Astrocyte (in vitro differentiated cells and primary cell): ENCODE data around the gene PDPK1. TPM values are rescaled to one million over a fixed set of nuclear protein-coding genes. Genes with fewer than 3 reads are reported as not detected.

Source experiments
- DNase-seq: peaks from one replicate; pipeline ENCODE4 v3.0.0-alpha.2; 2010; ENCODE audit warnings: low read depth
- FAIRE-seq: peaks from 2 replicates; lab custom pipeline; 2011; peaks lifted over from hg19 to GRCh38; lab: Jason Lieb, UNC
- H2AFZ ChIP-seq: 2 replicates; pipeline ENCODE4 v1.6.0; 2012; ENCODE audit warnings: low read depth, low read length, inconsistent platforms
- H3K27ac ChIP-seq: 2 replicates; pipeline ENCODE4 v1.5.1; 2011; ENCODE audit warnings: low read depth, low read length, inconsistent platforms
- H3K27me3 ChIP-seq: 2 replicates; pipeline ENCODE4 v1.6.0; 2011; ENCODE audit warnings: low read length, inconsistent platforms; ENCODE audit not compliant: insufficient read depth
- H3K36me3 ChIP-seq: 2 replicates; pipeline ENCODE4 v1.5.1; 2011; ENCODE audit warnings: low read length, inconsistent platforms; ENCODE audit not compliant: insufficient read depth
- H3K4me1 ChIP-seq: 2 replicates; pipeline ENCODE4 v1.5.1; 2011; ENCODE audit warnings: low read length, inconsistent platforms; ENCODE audit not compliant: insufficient read depth
- H3K4me2 ChIP-seq: 2 replicates; pipeline ENCODE4 v1.6.0; 2012; ENCODE audit warnings: low read length, inconsistent platforms
- H3K4me3 ChIP-seq: 2 replicates; pipeline ENCODE4 v1.5.1; 2011; ENCODE audit warnings: low read depth, mild to moderate bottlenecking, low read length, inconsistent platforms; ENCODE audit not compliant: insufficient read depth
- H3K79me2 ChIP-seq: 2 replicates; pipeline ENCODE4 v1.6.0; 2012; ENCODE audit warnings: mild to moderate bottlenecking, low read length, inconsistent platforms; ENCODE audit not compliant: insufficient read depth
- H3K9ac ChIP-seq: 2 replicates; pipeline ENCODE4 v1.6.0; 2012; ENCODE audit warnings: mild to moderate bottlenecking, low read length, inconsistent platforms
- H3K9me3 ChIP-seq: 2 replicates; pipeline ENCODE4 v1.5.1; 2012; ENCODE audit warnings: low read depth, mild to moderate bottlenecking, low read length, inconsistent platforms; ENCODE audit not compliant: insufficient read depth
- H4K20me1 ChIP-seq: 2 replicates; pipeline ENCODE4 v1.6.0; 2012; ENCODE audit warnings: low read length, inconsistent platforms; ENCODE audit not compliant: insufficient read depth
- H3K27ac Mint-ChIP-seq: one replicate; pipeline ENCODE4 v1.8.0; 2021; ENCODE audit warnings: mild to moderate bottlenecking, mixed read lengths; ENCODE audit not compliant: unreplicated experiment
- H3K27me3 Mint-ChIP-seq: one replicate; pipeline ENCODE4 v1.8.0; 2021; ENCODE audit warnings: low read depth, mixed read lengths; ENCODE audit not compliant: unreplicated experiment
- H3K36me3 Mint-ChIP-seq: one replicate; pipeline ENCODE4 v1.8.0; 2021; ENCODE audit warnings: low read depth, mixed read lengths; ENCODE audit not compliant: unreplicated experiment
- H3K4me1 Mint-ChIP-seq: one replicate; pipeline ENCODE4 v1.8.0; 2021; ENCODE audit warnings: low read depth, mixed read lengths; ENCODE audit not compliant: unreplicated experiment
- H3K4me3 Mint-ChIP-seq: one replicate; pipeline ENCODE4 v1.8.0; 2021; ENCODE audit warnings: mild to moderate bottlenecking, moderate library complexity, mixed read lengths; ENCODE audit not compliant: unreplicated experiment
- H3K9me3 Mint-ChIP-seq: one replicate; pipeline ENCODE4 v1.8.0; 2021; ENCODE audit warnings: mild to moderate bottlenecking, mixed read lengths; ENCODE audit not compliant: unreplicated experiment
- EZH2 ChIP-seq: IDR thresholded peaks from 2 replicates; pipeline ENCODE4 v1.6.1; 2012; ENCODE audit warnings: mild to moderate bottlenecking, low read length, inconsistent platforms; ENCODE audit not compliant: insufficient read depth
- total RNA-seq: library from RNA; stranded (reverse); gene quantifications from 2 replicates; pipeline ENCODE4 v1.2.1, GENCODE V29; 2021
- TF ChIP-seq, protein P1 (sequence below): IDR thresholded peaks from 2 replicates; pipeline ENCODE4 v1.5.1; 2011; ENCODE audit warnings: low read depth, mild to moderate bottlenecking, inconsistent platforms, low read length, moderate library complexity; ENCODE audit not compliant: insufficient read depth

Gene PDPK1
- total RNA-seq, 1 donor from 2014 or later: 48.1 TPM

DNA sequence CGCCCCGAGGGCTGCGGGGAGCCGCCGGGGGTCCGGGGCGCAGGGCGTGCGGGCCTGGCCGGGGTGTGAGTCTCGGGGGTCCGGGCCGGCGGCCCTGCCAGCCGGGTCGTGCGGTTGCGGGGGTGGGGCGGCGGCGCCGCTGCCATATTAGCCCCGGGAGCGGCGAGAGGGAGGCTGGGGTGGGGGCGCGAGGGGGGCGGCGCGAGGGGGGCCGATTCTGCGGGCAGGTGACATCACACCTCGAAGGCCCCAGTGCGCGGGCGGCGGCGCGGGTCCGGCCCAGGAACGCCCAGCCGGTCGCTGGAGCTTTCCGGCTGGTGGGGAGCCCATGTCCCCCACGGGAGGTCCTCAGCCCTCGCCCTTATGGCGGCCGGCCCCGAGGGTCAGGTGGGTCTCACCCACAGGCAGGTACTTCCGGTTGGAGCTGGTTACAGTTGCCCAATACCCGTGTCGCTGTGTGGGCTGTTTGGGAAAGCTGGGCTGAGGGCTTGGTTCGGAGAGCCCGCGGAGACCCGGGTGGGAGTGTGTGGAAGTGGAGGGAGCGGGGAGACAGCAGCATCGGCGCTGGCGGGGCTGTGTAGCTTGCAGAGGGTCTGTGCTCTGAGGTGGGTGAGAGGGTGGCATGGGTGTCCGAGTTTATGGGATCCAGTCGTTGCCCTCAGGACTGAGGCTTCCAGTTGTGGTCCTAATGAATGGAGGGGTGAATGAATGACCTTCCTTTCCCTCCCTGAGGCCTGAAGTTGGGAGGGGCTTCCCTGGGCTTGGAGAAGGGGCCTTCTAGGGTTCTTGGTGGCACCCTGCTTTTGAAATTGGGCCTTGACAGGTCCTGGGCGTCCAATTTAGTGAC lies 23.3 kb upstream of the PDPK1 start:
- Histone ChIP-seq H4K20me1 (peaks cover 52% of the 10 kb centered on the region), H3K9ac (peak overlapping the region; percentile 95), H3K27me3 (no peaks in the 10 kb centered on the region), H3K79me2 (peaks cover 55% of the 10 kb centered on the region), H3K4me1 (peaks cover 42% of the 10 kb centered on the region), H3K27ac (peak overlapping the region; percentile 82), H3K4me2 (peak overlapping the region; percentile 99), H3K4me3 (peak overlapping the region; percentile 88), H2AFZ (no peak overlapping the region), H3K9me3 (no peaks in the 10 kb centered on the region), H3K36me3 (peaks cover under 1% of the 10 kb centered on the region)
- TF ChIP-seq, protein P1, sequence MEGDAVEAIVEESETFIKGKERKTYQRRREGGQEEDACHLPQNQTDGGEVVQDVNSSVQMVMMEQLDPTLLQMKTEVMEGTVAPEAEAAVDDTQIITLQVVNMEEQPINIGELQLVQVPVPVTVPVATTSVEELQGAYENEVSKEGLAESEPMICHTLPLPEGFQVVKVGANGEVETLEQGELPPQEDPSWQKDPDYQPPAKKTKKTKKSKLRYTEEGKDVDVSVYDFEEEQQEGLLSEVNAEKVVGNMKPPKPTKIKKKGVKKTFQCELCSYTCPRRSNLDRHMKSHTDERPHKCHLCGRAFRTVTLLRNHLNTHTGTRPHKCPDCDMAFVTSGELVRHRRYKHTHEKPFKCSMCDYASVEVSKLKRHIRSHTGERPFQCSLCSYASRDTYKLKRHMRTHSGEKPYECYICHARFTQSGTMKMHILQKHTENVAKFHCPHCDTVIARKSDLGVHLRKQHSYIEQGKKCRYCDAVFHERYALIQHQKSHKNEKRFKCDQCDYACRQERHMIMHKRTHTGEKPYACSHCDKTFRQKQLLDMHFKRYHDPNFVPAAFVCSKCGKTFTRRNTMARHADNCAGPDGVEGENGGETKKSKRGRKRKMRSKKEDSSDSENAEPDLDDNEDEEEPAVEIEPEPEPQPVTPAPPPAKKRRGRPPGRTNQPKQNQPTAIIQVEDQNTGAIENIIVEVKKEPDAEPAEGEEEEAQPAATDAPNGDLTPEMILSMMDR: no peak
- no peak for TF ChIP-seq EZH2
- Mint-ChIP-seq H3K36me3 (peaks cover 8% of the 10 kb centered on the region), H3K27me3 (peaks cover 1% of the 10 kb centered on the region), H3K9me3 (no peaks in the 10 kb centered on the region), H3K4me1 (peaks cover 32% of the 10 kb centered on the region), H3K4me3 (peak overlapping the region; percentile 97), H3K27ac (peak overlapping the region; percentile 94)
- DNase-seq (no peak), FAIRE-seq (no peak)

DNA sequence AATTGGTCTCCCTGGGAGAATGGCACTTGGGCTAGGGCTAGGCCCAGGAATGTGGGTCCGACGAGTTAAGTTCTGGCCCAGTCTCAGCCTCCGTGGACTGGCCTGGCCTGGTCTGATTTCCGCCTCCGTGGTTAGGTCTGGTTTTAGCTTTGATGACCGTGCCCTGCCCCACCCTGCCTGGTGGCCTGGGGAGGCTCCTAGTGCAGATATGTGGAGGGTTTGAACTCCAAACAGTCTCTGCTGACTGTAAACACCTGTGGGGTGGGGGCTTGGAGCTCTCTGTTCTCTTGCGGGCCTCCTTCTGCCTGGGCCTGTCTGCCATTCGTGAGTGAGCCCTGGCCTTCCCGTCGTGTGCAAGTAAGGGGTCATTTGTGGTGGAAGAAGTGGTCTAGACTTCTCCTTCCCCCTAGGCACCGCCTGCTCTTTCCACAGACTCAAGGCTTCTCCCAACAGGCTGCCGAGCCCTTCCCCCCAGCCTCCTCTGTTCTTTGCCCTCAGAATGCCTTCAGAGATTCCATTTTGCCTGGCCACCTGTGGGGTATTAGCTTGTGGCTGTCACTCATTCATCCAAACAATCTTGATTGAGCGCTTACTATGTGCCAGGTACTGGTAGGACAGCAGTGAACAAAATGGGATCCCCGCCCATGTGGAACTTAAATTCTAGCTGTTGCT lies 22.5 kb upstream of the PDPK1 start:
- Mint-ChIP-seq H3K9me3 (no peaks in the 10 kb centered on the region), H3K4me1 (peaks cover 37% of the 10 kb centered on the region), H3K27me3 (no peaks in the 10 kb centered on the region), H3K36me3 (peaks cover 10% of the 10 kb centered on the region), H3K27ac (peak overlapping the region; percentile 94), H3K4me3 (peak overlapping the region; percentile 97)
- Histone ChIP-seq H3K4me3 (peak overlapping the region; percentile 88), H3K79me2 (peaks cover 57% of the 10 kb centered on the region), H3K4me2 (peak overlapping the region; percentile 99), H3K9ac (peak overlapping the region; percentile 95), H3K27ac (peak overlapping the region; percentile 82), H3K4me1 (peaks cover 43% of the 10 kb centered on the region), H3K9me3 (no peaks in the 10 kb centered on the region), H3K36me3 (peaks cover 2% of the 10 kb centered on the region), H3K27me3 (no peaks in the 10 kb centered on the region), H4K20me1 (peaks cover 57% of the 10 kb centered on the region), H2AFZ (no peak overlapping the region)
- DNase-seq (no peak), FAIRE-seq (no peak)
- TF ChIP-seq, protein P1: no peak
- no peak for TF ChIP-seq EZH2
